AG10803 (cell line): Measurements from ENCODE around the gene RELN.

Experiments
- DNase-seq: peaks from one replicate; pipeline ENCODE4 v3.0.0; 2010; ENCODE audit warnings: low read depth
- H3K4me3 ChIP-seq: 2 replicates; pipeline ENCODE4 v1.5.1; 2011; ENCODE audit warnings: mild to moderate bottlenecking, low read length, control low read depth
- CTCF ChIP-seq: conservative IDR thresholded peaks from 2 replicates; pipeline ENCODE4 v1.5.1; 2011; ENCODE audit warnings: mild to moderate bottlenecking, low read length, control low read depth, inconsistent platforms

RELN gene

GRCh38 chr7:103854611-103855010 is 134.8 kb downstream of the RELN start:
- no peak overlapping the region for H3K4me3 ChIP-seq
- no peak for TF ChIP-seq CTCF
- DNase-seq, result no peak

- TF ChIP-seq CTCF, result no peak
- DNase-seq, result peak; percentile 6
Observed at GRCh38 chr7:103851357-103851756, 138.1 kb downstream of the RELN start.

GRCh38 chr7:103843689-103844480 is 145.6 kb downstream of the RELN start:
- no peak for DNase-seq
- TF ChIP-seq CTCF, result no peak
- H3K4me3 ChIP-seq, result no peak overlapping the region

More at GRCh38 chr7:103851357-103851756, 138.1 kb downstream of the RELN start:
- no peak overlapping the region for H3K4me3 ChIP-seq

- H3K4me3 ChIP-seq, result no peak overlapping the region
- DNase-seq, result no peak
- no peak for TF ChIP-seq CTCF
Observed at GRCh38 chr7:103833401-103833800, 156.1 kb downstream of the RELN start.

- TF ChIP-seq CTCF, result no peak
- DNase-seq, result no peak
- no peak overlapping the region for H3K4me3 ChIP-seq
Observed at GRCh38 chr7:103832438-103832837, 157.0 kb downstream of the RELN start.

GRCh38 chr7:103824251-103824650 is 165.2 kb downstream of the RELN start:
- no peak for DNase-seq
- TF ChIP-seq CTCF, result no peak
- no peak overlapping the region for H3K4me3 ChIP-seq

GRCh38 chr7:103823084-103823483 is 166.4 kb downstream of the RELN start:
- no peak for DNase-seq
- H3K4me3 ChIP-seq, result no peak overlapping the region
- TF ChIP-seq CTCF, result no peak
